SU-DHL-6 (cell line): ENCODE data around the gene PLPP3.

Source experiments
- H2AFZ ChIP-seq: fragments of 200-600 bp; sonication (generic); 2 replicates; pipeline ENCODE4 v1.6.1; 2014; ENCODE audit warnings: low read depth, mild to moderate bottlenecking, moderate library complexity, mixed read lengths, antibody characterized with exemption, low read length; ENCODE audit not compliant: severe bottlenecking
- H3F3A ChIP-seq: fragments of 200-600 bp; shearing (Covaris generic); 2 replicates; pipeline ENCODE4 v1.6.0; 2016; ENCODE audit warnings: antibody characterized with exemption, mild to moderate bottlenecking; ENCODE audit not compliant: insufficient read depth
- H3K27ac ChIP-seq: fragments of 200-600 bp; sonication (generic); 2 replicates; pipeline ENCODE4 v1.5.1; 2016; ENCODE audit warnings: low read depth, mild to moderate bottlenecking, low read length, moderate library complexity, mixed read lengths
- H3K27me3 ChIP-seq: fragments of 200-600 bp; sonication (generic), shearing (Covaris generic); 2 replicates; pipeline ENCODE4 v1.6.0; 2014; ENCODE audit warnings: mild to moderate bottlenecking, low read length
- H3K36me3 ChIP-seq: fragments of 200-600 bp; sonication (generic); 2 replicates; pipeline ENCODE4 v1.6.1; 2014; ENCODE audit warnings: mild to moderate bottlenecking, low read length, mixed read lengths
- H3K4me2 ChIP-seq: fragments of 300-600, 200-600 bp; shearing (Covaris generic), sonication (generic); 2 replicates; pipeline ENCODE4 v1.6.0; 2014; ENCODE audit warnings: low read length, low read depth, mild to moderate bottlenecking; ENCODE audit not compliant: poor library complexity, severe bottlenecking
- H3K4me3 ChIP-seq: fragments of 200-600 bp; sonication (generic); 2 replicates; pipeline ENCODE4 v1.5.1; 2014; ENCODE audit warnings: antibody characterized with exemption, low read length, mild to moderate bottlenecking, mixed read lengths; ENCODE audit not compliant: insufficient read depth, poor library complexity, severe bottlenecking
- H3K79me2 ChIP-seq: fragments of 200-600 bp; sonication (generic); 2 replicates; pipeline ENCODE4 v1.6.1; 2014; ENCODE audit warnings: mild to moderate bottlenecking, low read length, moderate library complexity; ENCODE audit not compliant: insufficient read depth
- H3K9ac ChIP-seq: fragments of 200-600 bp; sonication (generic); 2 replicates; pipeline ENCODE4 v1.7.0; 2014; ENCODE audit warnings: mild to moderate bottlenecking, low read length
- H3K9me2 ChIP-seq: fragments of 200-600 bp; sonication (generic); replicated peaks from 2 replicates; pipeline ENCODE4 v1.6.1; 2014; ENCODE audit warnings: low read length; ENCODE audit not compliant: insufficient read depth
- H3K9me3 ChIP-seq: fragments of 200-600 bp; sonication (generic); 2 replicates; pipeline ENCODE4 v1.6.1; 2014; ENCODE audit warnings: low read length, mixed read lengths; ENCODE audit not compliant: insufficient read depth
- H4K20me1 ChIP-seq: fragments of 200-600 bp; sonication (generic); 2 replicates; pipeline ENCODE4 v1.6.1; 2014; ENCODE audit warnings: low read depth, mild to moderate bottlenecking, antibody characterized with exemption, low read length, moderate library complexity, mixed read lengths
- EZH2phosphoT487 ChIP-seq: fragments of 200-600 bp; sonication (generic), shearing (Covaris generic); conservative IDR thresholded peaks from 2 replicates; pipeline ENCODE4 v1.6.1; 2018; ENCODE audit warnings: mild to moderate bottlenecking, antibody characterized with exemption, low read length, moderate library complexity, mixed read lengths
- TF ChIP-seq, protein P1 (sequence below): fragments of 200-600 bp; sonication (generic); IDR thresholded peaks from one replicate; pipeline ENCODE4 v1.5.1; 2017; ENCODE audit warnings: antibody characterized with exemption, mild to moderate bottlenecking, low read length, moderate library complexity; ENCODE audit not compliant: insufficient read depth, poor library complexity, severe bottlenecking

Gene PLPP3

DNA sequence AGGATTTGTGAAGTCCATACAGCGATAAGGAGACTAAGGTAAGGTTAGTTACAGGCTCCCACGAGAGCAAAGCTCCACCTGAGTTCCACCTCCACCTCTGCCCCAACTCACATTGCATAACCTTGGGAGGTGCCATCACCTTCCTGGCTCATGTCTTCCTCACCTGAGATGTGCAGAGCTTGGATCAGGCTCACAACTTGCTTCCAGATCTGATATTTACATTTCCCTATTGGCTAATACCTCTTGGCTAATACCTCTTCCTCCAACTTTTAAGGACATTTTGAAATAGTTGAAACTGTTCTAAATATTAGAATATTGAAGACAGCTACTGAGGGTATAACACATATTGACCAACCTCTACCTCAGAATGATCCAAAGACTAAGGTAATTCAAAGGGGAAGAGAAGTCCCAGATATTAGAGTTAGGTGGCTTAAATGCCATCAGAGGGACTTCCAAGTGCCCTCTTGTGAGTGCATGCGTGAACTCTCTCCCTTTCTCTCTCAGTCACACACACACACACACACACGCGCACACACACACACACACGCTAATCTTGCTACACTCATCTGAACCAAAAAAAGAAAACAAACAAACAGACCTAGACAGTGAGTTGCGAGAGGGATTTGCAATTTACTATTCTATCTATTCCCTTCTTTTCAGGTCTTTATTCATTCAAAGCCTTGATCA lies 134.3 kb downstream of the PLPP3 start:
- no peaks in the 10 kb centered on the region for H3K9me2 ChIP-seq
- no peaks in the 10 kb centered on the region for H3K36me3 ChIP-seq
- H3K9me3 ChIP-seq: no peaks in the 10 kb centered on the region
- H3K9ac ChIP-seq: no peak overlapping the region
- H3F3A ChIP-seq: no peaks in the 10 kb centered on the region
- H4K20me1 ChIP-seq: no peaks in the 10 kb centered on the region
- no peak overlapping the region for H2AFZ ChIP-seq
- TF ChIP-seq, protein P1, sequence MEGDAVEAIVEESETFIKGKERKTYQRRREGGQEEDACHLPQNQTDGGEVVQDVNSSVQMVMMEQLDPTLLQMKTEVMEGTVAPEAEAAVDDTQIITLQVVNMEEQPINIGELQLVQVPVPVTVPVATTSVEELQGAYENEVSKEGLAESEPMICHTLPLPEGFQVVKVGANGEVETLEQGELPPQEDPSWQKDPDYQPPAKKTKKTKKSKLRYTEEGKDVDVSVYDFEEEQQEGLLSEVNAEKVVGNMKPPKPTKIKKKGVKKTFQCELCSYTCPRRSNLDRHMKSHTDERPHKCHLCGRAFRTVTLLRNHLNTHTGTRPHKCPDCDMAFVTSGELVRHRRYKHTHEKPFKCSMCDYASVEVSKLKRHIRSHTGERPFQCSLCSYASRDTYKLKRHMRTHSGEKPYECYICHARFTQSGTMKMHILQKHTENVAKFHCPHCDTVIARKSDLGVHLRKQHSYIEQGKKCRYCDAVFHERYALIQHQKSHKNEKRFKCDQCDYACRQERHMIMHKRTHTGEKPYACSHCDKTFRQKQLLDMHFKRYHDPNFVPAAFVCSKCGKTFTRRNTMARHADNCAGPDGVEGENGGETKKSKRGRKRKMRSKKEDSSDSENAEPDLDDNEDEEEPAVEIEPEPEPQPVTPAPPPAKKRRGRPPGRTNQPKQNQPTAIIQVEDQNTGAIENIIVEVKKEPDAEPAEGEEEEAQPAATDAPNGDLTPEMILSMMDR: no peak
- no peak for TF ChIP-seq EZH2phosphoT487
- no peak overlapping the region for H3K4me3 ChIP-seq
- no peak overlapping the region for H3K27ac ChIP-seq
- no peaks in the 10 kb centered on the region for H3K27me3 ChIP-seq
- H3K79me2 ChIP-seq: no peaks in the 10 kb centered on the region
- no peak overlapping the region for H3K4me2 ChIP-seq
